H9 (cell line): Measurements from ENCODE around the gene ADAMTSL3. TPM values are rescaled to one million over a fixed set of nuclear protein-coding genes. Genes with fewer than 3 reads are reported as not detected.

ENCODE experiments used
- DNase-seq: peaks from one replicate; pipeline ENCODE4 v3.0.0-alpha.2; 2017
- H2AFZ ChIP-seq: one replicate; pipeline ENCODE4 v1.6.1; 2013; ENCODE audit warnings: mild to moderate bottlenecking, low read length, control low read depth, moderate library complexity
- H2AK5ac ChIP-seq: 2 replicates; pipeline ENCODE4 v1.6.1; 2013; ENCODE audit warnings: low read length, control low read depth, mixed read lengths; ENCODE audit not compliant: insufficient read length
- H2BK120ac ChIP-seq: one replicate; pipeline ENCODE4 v1.6.1; 2013; ENCODE audit warnings: low read depth, mild to moderate bottlenecking, low read length, control low read depth, inconsistent platforms; ENCODE audit not compliant: poor library complexity, severe bottlenecking
- H2BK12ac ChIP-seq: 2 replicates; pipeline ENCODE4 v1.6.1; 2013; ENCODE audit warnings: low read length, control low read depth, mixed read lengths, low read depth; ENCODE audit not compliant: insufficient read length
- H2BK15ac ChIP-seq: 2 replicates; pipeline ENCODE4 v1.6.1; 2013; ENCODE audit warnings: low read depth, low read length, control low read depth
- H2BK20ac ChIP-seq: one replicate; pipeline ENCODE4 v1.6.1; 2013; ENCODE audit warnings: low read depth, mild to moderate bottlenecking, low read length, control low read depth, inconsistent platforms; ENCODE audit not compliant: poor library complexity, severe bottlenecking
- H2BK5ac ChIP-seq: 2 replicates; pipeline ENCODE4 v1.6.1; 2013; ENCODE audit warnings: low read length, control low read depth, mixed read lengths; ENCODE audit not compliant: insufficient read length
- H3K14ac ChIP-seq: 2 replicates; pipeline ENCODE4 v1.6.1; 2013; ENCODE audit warnings: low read length, control low read depth; ENCODE audit not compliant: insufficient read depth
- H3K18ac ChIP-seq: 2 replicates; pipeline ENCODE4 v1.6.1; 2013; ENCODE audit warnings: low read depth, mild to moderate bottlenecking, mixed read lengths, low read length, control low read depth; ENCODE audit not compliant: insufficient read length
- H3K23ac ChIP-seq: 2 replicates; pipeline ENCODE4 v1.6.1; 2013; ENCODE audit warnings: low read length, control low read depth, mixed read lengths, low read depth; ENCODE audit not compliant: insufficient read length
- H3K23me2 ChIP-seq: 2 replicates; pipeline ENCODE4 v1.6.1; 2013; ENCODE audit warnings: low read depth, mild to moderate bottlenecking, mixed read lengths, low read length, control low read depth; ENCODE audit not compliant: insufficient read length, poor library complexity, severe bottlenecking
- H3K27ac ChIP-seq: 2 replicates; pipeline ENCODE4 v1.5.1; 2013; ENCODE audit warnings: low read length, control low read depth, mixed read lengths, low read depth; ENCODE audit not compliant: insufficient read length
- H3K27me3 ChIP-seq: 2 replicates; pipeline ENCODE4 v1.6.1; 2013; ENCODE audit warnings: low read length, control low read depth, inconsistent platforms; ENCODE audit not compliant: insufficient read depth
- H3K4ac ChIP-seq: 2 replicates; pipeline ENCODE4 v1.6.1; 2013; ENCODE audit warnings: low read depth, mild to moderate bottlenecking, control low read depth, inconsistent platforms, low read length, moderate library complexity
- H3K4me1 ChIP-seq: 2 replicates; pipeline ENCODE4 v1.6.1; 2013; ENCODE audit warnings: low read length, control low read depth, inconsistent platforms; ENCODE audit not compliant: insufficient read depth
- H3K4me2 ChIP-seq: 2 replicates; pipeline ENCODE4 v1.6.1; 2013; ENCODE audit warnings: low read length, control low read depth, mixed read lengths; ENCODE audit not compliant: insufficient read length, insufficient read depth
- H3K56ac ChIP-seq: 2 replicates; pipeline ENCODE4 v1.6.1; 2013; ENCODE audit warnings: low read depth, mild to moderate bottlenecking, mixed read lengths, low read length, control low read depth; ENCODE audit not compliant: insufficient read length
- H3K79me1 ChIP-seq: 2 replicates; pipeline ENCODE4 v1.6.1; 2013; ENCODE audit warnings: low read depth, mild to moderate bottlenecking, moderate library complexity, low read length, control low read depth, inconsistent platforms; ENCODE audit not compliant: insufficient read depth, poor library complexity, severe bottlenecking
- H3K79me2 ChIP-seq: 2 replicates; pipeline ENCODE4 v1.6.1; 2013; ENCODE audit warnings: low read length, control low read depth, inconsistent platforms; ENCODE audit not compliant: insufficient read depth
- H3K9ac ChIP-seq: 2 replicates; pipeline ENCODE4 v1.6.1; 2013; ENCODE audit warnings: low read length, control low read depth, mixed read lengths; ENCODE audit not compliant: insufficient read length; ENCODE audit errors: extremely low read depth
- H3K9me3 ChIP-seq: one replicate; pipeline ENCODE4 v1.6.1; 2013; ENCODE audit warnings: low read depth, low read length, inconsistent platforms; ENCODE audit not compliant: control insufficient read depth
- H3T11ph ChIP-seq: one replicate; pipeline ENCODE4 v1.6.1; 2013; ENCODE audit warnings: mild to moderate bottlenecking, low read length, control low read depth, inconsistent platforms
- H4K20me1 ChIP-seq: one replicate; pipeline ENCODE4 v1.6.1; 2013; ENCODE audit not compliant: control insufficient read depth, insufficient read length, insufficient read depth
- H4K5ac ChIP-seq: 2 replicates; pipeline ENCODE4 v1.6.1; 2013; ENCODE audit warnings: low read depth, mild to moderate bottlenecking, mixed read lengths, low read length, control low read depth; ENCODE audit not compliant: insufficient read length
- H4K8ac ChIP-seq: replicated peaks from 2 replicates; pipeline ENCODE4 v1.6.1; 2013; ENCODE audit warnings: low read length, control low read depth, mixed read lengths, low read depth; ENCODE audit not compliant: insufficient read length
- H4K91ac ChIP-seq: 2 replicates; pipeline ENCODE4 v1.6.1; 2013; ENCODE audit warnings: low read depth, mild to moderate bottlenecking, moderate library complexity, mixed read lengths, low read length, control low read depth; ENCODE audit not compliant: insufficient read length
- H3K27ac Mint-ChIP-seq, 3 experiments: 2 replicates in 2 of 3; 3 replicates in 1 of 3; pipeline ENCODE4 v1.8.0; 2020 to 2021; ENCODE audit warnings: mixed read lengths in 3 of 3, mild to moderate bottlenecking in 1 of 3, moderate library complexity in 1 of 3
- H3K27me3 Mint-ChIP-seq: 2 replicates; pipeline ENCODE4 v1.8.0; 2021; ENCODE audit warnings: low read depth, mild to moderate bottlenecking, moderate library complexity, mixed read lengths
- H3K36me3 Mint-ChIP-seq, 3 experiments: 2 replicates in 2 of 3; 3 replicates in 1 of 3; pipeline ENCODE4 v1.8.0; 2020 to 2021; ENCODE audit warnings: low read depth in 3 of 3, mixed read lengths in 3 of 3; ENCODE audit not compliant: insufficient read depth in 1 of 3
- H3K4me1 Mint-ChIP-seq, 2 experiments: 2 replicates each; pipeline ENCODE4 v1.8.0; 2020; ENCODE audit warnings: mixed read lengths in 2 of 2
- H3K4me3 Mint-ChIP-seq, 2 experiments: 2 replicates in 1 of 2; 3 replicates in 1 of 2; pipeline ENCODE4 v1.8.0; 2020 to 2021; ENCODE audit warnings: mild to moderate bottlenecking in 2 of 2, mixed read lengths in 2 of 2, moderate library complexity in 1 of 2
- H3K9me3 Mint-ChIP-seq, 2 experiments: 2 replicates in 1 of 2; 3 replicates in 1 of 2; pipeline ENCODE4 v1.8.0; 2020; ENCODE audit warnings: mild to moderate bottlenecking in 2 of 2, mixed read lengths in 2 of 2, moderate library complexity in 1 of 2
- WGBS: extraction: QIAGEN DNeasy Blood & Tissue Kit; methylation state at CpG from one replicate; pipeline ENCODE4 v1.1.7; 2013; ENCODE audit warnings: missing lambda C conversion rate, low lambda C conversion rate, mixed read lengths; ENCODE audit not compliant: insufficient read length; ENCODE audit errors: extremely low coverage; 5-methylcytosine and 5-hydroxymethylcytosine counted together
- total RNA-seq: library from RNA; stranded (reverse); gene quantifications from 2 replicates; pipeline ENCODE4 v1.2.1, GENCODE V29; 2021
- TF ChIP-seq, protein P1 (sequence below): fragments of 200-600 bp; sonication (generic); conservative IDR thresholded peaks from 3 replicates; pipeline ENCODE4 v1.8.0; 2021; ENCODE audit warnings: antibody characterized with exemption, mild to moderate bottlenecking

The ADAMTSL3 gene
- total RNA-seq, 1 experiment from 2014 or later: 0.39 TPM

DNA sequence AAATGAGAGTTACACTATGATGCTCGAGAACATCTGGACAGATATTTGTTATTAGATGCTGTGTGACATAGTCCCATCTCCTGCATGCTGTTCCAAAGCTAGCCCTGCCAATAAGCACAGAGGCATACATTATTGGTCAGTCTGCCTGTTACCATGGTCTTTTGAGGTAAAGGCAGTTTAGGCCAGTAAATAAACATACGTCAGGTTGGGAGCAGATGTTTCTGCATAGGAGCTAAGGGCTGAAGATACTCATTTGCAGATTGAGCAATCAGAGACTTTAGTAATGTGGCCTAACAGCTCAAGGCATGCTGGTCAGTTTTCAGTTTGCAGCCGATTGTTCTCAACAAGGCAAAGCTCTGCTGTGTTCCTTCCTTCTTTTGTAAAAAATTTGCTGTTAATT is 192.9 kb downstream of the ADAMTSL3 start:
- no peak overlapping the region for H2BK20ac ChIP-seq
- H3K4me2 ChIP-seq: no peak overlapping the region
- H3K27ac ChIP-seq: no peak overlapping the region
- H2AK5ac ChIP-seq: no peak overlapping the region
- H3K23me2 ChIP-seq: no peaks in the 10 kb centered on the region
- no peak overlapping the region for H4K5ac ChIP-seq
- H3K27me3 ChIP-seq: no peaks in the 10 kb centered on the region
- H3T11ph ChIP-seq: no peak overlapping the region
- H3K14ac ChIP-seq: no peak overlapping the region
- H3K18ac ChIP-seq: no peak overlapping the region
- H3K9me3 ChIP-seq: no peaks in the 10 kb centered on the region
- no peak overlapping the region for H4K91ac ChIP-seq
- H4K20me1 ChIP-seq: no peaks in the 10 kb centered on the region
- H4K8ac ChIP-seq: no peak overlapping the region
- no peaks in the 10 kb centered on the region for H3K4me1 ChIP-seq
- TF ChIP-seq, protein P1, sequence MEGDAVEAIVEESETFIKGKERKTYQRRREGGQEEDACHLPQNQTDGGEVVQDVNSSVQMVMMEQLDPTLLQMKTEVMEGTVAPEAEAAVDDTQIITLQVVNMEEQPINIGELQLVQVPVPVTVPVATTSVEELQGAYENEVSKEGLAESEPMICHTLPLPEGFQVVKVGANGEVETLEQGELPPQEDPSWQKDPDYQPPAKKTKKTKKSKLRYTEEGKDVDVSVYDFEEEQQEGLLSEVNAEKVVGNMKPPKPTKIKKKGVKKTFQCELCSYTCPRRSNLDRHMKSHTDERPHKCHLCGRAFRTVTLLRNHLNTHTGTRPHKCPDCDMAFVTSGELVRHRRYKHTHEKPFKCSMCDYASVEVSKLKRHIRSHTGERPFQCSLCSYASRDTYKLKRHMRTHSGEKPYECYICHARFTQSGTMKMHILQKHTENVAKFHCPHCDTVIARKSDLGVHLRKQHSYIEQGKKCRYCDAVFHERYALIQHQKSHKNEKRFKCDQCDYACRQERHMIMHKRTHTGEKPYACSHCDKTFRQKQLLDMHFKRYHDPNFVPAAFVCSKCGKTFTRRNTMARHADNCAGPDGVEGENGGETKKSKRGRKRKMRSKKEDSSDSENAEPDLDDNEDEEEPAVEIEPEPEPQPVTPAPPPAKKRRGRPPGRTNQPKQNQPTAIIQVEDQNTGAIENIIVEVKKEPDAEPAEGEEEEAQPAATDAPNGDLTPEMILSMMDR: no peak
- H3K9ac ChIP-seq: no peak overlapping the region
- H3K27me3 Mint-ChIP-seq: no peaks in the 10 kb centered on the region
- H2AFZ ChIP-seq: no peak overlapping the region
- no peaks in the 10 kb centered on the region for H3K9me3 Mint-ChIP-seq
- no peak for DNase-seq
- H2BK15ac ChIP-seq: no peak overlapping the region
- no peak overlapping the region for H3K4me3 Mint-ChIP-seq
- no peak overlapping the region for H2BK120ac ChIP-seq
- no CpG with 5 or more reads among the region's 3 CpGs for WGBS
- H3K4me1 Mint-ChIP-seq: 0 out of 4 replicates have a peak, but pooled peaks cover 0 to 2% of the 10 kb centered on the region in 2 experiments
- no peaks in the 10 kb centered on the region for H3K79me1 ChIP-seq
- no peaks in the 10 kb centered on the region for H3K36me3 Mint-ChIP-seq
- no peak overlapping the region for H3K4ac ChIP-seq
- H2BK12ac ChIP-seq: no peak overlapping the region
- no peak overlapping the region for H3K56ac ChIP-seq
- no peak overlapping the region for H3K27ac Mint-ChIP-seq
- H3K79me2 ChIP-seq: 0 out of 2 replicates have a peak, but pooled peaks cover 2% of the 10 kb centered on the region
- no peak overlapping the region for H3K23ac ChIP-seq
- H2BK5ac ChIP-seq: no peak overlapping the region
